ENCODE data around the gene C2.
"Not testable (repeated sequence)": the region's sequence is repeated elsewhere in the genome, so short reads cannot be mapped to it uniquely, and the experiment has no call there.

The C2 gene

GRCh38 chr6:31961616-31962015, 34.1 kb downstream of the C2 start:
- no peak for DNase-seq

- no peak for DNase-seq
These were observed 36.4 kb downstream of the C2 start for GRCh38 chr6:31963921-31964320.

GRCh38 chr6:31965700-31966099, 38.2 kb downstream of the C2 start:
- no peak for DNase-seq

GRCh38 chr6:31966506-31966905, 39.0 kb downstream of the C2 start:
- DNase-seq = no peak

DNA sequence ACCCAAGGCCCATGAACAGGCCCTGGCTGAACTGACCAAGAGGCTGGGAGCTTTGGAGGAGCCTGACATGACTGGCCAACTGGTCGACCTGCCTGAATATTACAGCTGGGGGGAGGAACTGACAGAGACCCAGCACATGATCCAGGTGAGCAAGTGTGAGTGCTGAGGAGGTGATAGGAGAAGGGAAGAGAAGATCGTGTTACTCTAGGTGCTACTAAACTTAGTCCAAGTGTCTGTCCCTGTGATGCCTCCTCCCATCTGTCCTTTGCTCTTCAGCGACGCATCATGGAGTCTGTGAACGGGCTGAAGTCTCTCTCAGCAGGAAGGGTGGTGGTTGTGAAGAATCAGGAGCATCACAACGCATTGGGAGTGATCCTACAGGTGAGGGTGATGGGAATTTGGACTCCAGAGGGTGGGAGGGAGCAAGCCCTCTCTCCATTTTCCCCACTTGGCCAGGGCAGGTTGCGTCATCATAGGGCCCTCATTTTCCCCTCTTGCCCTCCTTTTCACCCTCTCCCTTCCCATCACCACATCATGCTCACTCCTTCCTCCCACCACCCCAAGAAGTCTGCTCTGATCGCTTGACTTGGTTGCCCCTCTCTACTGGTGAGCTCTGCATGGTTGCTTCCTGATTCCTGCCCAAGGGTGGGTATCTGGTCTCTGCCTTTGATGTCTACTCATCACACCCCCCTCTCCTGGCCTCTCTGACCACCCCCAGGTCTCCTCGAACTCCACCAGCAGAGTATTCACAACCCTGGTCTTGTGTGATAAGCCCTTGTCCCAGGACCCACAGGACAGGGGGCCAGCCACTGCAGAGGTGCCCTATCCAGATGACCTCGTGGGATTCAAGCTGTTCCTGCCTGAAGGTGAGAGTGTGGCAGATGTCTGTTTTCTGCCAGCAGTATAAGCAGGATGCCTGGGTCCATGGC, 39.7 kb downstream of the C2 start:
- no peak for DNase-seq

DNA sequence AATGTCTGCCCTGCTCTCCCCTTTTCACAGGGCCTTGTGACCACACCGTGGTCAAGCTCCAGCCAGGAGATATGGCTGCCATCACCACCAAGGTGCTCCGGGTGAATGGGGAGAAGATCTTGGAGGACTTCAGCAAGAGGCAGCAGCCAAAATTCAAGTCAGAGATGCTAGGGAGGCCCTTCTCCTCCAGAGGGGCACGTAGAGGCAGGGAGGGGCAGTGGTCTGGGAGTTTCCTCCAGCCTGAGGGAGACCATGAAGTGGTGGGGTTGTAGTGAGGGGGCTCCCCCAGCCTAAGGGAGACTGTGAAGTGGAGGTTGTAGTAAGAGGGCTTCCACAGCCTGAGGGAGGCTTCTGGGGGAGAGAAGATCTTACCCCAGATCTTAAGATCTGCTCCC, 40.4 kb downstream of the C2 start:
- DNase-seq = no peak

- no peak for DNase-seq
These were observed 40.8 kb downstream of the C2 start for GRCh38 chr6:31968326-31968725.

GRCh38 chr6:31968791-31969711, 41.5 kb downstream of the C2 start:
- DNase-seq = no peak

DNA sequence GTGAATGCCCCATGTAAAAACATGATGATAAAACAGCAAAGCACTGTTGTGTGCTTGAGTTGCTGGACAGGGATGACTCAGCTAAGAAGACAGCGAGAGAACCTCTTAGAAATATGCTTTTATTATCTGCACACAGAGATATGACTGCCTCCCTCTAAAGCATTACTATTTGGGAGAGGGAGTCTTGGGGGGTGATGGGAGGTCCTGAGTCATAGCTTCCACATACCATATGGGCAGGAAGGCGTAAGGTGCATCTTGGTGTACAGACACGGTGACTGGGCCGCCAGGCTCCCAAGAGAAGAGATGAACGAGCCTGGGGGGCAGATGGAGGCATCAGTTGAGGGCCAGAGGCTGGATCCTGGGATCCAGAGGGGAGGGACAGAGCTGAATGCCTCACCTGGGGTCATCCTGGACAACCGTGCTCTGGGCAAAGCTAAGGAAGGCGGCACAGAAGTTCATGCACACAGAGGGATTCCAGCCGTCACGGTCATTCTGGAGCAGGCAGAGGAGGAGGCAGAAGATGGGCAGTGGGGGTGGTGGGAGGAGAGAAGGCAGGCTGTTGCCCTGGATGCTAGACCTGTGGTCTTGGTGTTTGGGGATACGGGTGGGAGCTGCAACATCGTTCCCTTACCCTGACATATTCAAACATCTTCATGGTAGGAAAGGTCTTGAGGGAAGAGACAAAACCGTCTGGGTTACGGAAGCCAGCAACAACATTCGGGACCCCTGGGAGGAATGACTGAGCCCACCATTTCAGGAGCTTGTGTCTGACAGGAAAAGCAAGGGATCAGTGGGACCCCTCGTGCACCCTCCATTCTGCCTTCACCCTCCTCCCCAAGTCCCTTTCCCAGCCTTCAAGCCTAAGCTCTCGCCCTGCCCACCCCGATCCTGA, 42.4 kb downstream of the C2 start:
- DNase-seq = no peak

DNA sequence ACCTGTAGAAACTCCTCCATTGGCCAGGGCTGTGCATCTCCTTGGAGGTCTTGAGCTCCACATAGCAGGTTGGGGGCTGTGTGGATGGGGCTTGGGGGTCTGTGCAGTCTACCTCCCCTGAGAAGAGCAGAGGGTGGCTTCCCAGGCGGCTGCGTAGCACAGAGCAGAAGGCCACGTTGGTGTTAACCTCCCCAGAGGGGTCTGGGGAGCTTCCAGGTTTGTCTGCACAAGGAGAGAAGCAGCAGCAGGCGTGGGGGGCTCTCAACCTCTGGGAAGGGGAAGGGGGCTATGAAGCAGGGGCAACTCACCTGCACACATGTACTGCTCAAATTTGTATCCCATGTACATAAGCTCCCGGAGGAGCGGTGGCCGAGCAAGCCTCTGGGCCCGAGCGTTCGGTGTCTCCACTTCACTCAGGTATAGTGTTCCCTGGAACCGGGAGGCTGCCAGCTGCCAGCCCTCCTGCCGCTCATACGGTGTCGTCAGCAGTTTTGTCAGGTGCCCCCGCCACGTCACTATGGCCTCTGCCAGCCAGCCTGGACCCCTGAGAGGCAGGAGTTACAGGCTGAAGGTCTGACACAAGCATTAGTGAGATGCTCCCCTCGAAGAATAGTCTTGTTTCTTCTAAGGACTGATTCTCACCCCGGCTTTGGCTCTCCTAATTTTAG, 43.2 kb downstream of the C2 start:
- no peak for DNase-seq

DNA sequence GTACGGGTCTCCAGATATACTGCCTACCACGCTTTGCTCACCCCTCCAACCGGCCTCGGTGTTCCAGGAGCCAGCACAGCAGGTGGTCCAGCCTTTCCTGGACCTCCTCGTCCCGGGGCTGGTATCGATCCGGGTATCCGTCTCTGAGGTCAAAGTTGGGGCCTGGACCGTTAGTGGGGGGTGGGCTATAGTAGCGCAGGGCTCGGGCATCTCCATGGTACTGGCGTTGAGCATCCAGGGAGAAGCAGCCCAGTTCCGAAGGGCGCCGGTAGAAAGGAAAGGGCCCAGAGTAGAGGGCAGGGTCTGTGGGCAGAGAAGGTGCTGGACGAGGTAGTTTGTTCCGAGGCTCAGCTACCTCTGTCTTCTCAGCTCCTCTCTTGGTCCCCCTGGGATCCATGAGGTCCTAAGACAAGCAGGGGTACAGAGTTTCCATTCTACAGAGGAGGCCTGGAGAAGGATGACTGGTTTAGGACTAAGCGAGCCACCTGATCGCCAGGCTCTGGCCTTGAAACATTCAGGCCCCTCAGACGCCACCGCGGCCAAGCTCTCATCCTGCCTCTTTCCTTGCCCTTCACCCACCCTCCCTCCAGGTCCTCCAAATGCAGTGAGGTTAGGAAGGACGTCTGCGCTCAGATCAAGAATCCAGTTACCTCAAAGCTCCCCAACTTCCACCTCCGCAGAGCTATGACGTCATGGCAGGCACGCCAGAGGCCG, 43.9 kb downstream of the C2 start:
- DNase-seq = no peak

GRCh38 chr6:31971993-31972708, 44.6 kb downstream of the C2 start, which contains the start of gene DXO:
DXO (minus strand) TSS chr6:31972138; CDS start chr6:31971675, 463 bp downstream.
- peak; percentile 95 for DNase-seq

GRCh38 chr6:31972709-31973350, 45.3 kb downstream of the C2 start:
- DNase-seq = no peak

GRCh38 chr6:31976065-31976464, 48.5 kb downstream of the C2 start:
- not testable (repeated sequence) for DNase-seq

GRCh38 chr6:31977816-31978431, 50.4 kb downstream of the C2 start:
- DNase-seq = no peak

DNA sequence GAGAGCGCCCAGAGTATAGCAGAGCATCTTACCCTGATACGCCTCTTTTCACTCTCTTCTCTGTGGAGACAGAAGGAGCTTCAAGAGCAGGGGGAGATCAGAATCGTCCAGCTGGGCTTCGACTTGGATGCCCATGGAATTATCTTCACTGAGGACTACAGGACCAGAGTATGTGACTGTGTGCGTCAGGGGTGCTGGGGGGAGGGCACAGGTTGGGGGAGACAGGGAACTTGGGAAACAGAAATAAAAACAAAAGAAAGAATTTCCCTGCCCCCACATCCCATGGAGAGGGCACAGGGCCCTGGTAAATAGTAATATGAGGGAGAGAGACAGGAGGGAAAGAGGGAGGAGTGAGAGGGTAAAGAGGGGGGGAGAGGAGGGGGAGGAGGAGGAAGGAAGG, 51.3 kb downstream of the C2 start:
- DNase-seq = no peak

GRCh38 chr6:31979238-31979898, 51.9 kb downstream of the C2 start:
- no peak for DNase-seq

DNA sequence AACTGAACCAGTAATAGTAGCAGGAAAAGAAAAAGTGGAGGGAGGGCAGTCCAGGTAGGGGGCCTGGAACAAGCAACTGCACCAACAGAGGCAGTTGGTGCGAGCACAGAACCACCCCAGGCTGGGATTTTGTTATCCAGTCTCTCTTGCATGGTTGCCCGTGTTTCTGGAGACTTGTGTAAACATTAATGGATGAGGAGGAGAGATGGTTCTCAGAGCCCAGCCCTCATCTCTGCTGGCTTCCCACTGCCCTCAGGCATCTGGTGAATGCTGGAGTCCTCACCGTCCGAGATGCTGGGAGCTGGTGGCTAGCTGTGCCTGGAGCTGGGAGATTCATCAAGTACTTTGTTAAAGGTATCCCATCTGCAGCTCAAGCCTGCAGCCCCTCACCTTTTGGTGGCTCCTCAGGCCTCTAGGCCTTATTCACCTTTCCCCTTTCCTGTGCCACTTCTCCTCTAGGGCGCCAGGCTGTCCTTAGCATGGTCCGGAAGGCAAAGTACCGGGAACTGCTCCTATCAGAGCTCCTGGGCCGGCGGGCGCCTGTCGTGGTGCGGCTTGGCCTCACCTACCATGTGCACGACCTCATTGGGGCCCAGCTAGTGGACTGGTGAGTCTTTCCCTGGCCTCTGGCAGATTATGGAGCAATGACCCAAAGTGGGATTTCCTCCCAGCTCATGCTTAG, 52.8 kb downstream of the C2 start:
- DNase-seq = not testable (repeated sequence)

All from NCI-H446 treated with DMSO at 0.1 percent for 48 hours (cell line).